HCT116 (cell line): ENCODE data around the gene LRRC4C. TPM values are rescaled to one million over a fixed set of nuclear protein-coding genes. Genes with fewer than 3 reads are reported as not detected.

Experiments used
- ATAC-seq: fragments of 200-7000 bp; cut with Tn5 transposase; 2 replicates; pipeline ENCODE4 v1.9.1; 2020; ENCODE audit warnings: mild to moderate bottlenecking, moderate library complexity
- BruUV-seq: library from RNA; stranded (reverse); fragments of 400-500 nt; replicated peaks from 2 replicates; lab custom pipeline; 2021; lab: Mats Ljungman, UMichigan
- CTCF ChIA-PET: fragments of 300-600 bp; sonication (Branson Sonifier 250); formaldehyde crosslinking; loops from one replicate; lab custom pipeline; 2021; ENCODE audit warnings: antibody characterized with exemption; lab: Charles Lee
- POLR2A ChIA-PET: fragments of 300-600, 350-600 bp; sonication (Branson Sonifier 250); formaldehyde crosslinking; loops from one replicate; lab custom pipeline; 2021; ENCODE audit warnings: antibody characterized with exemption; lab: Charles Lee
- RAD21 ChIA-PET, 2 experiments: fragments of 300-600 bp; sonication (Branson Sonifier 250); formaldehyde crosslinking; loops; one replicate each; lab custom pipeline; 2023; ENCODE audit warnings: low total read pairs in 2 of 2; ENCODE audit not compliant: uncharacterized antibody in 2 of 2, unreplicated experiment in 2 of 2, low non-redundant PET in 1 of 2; lab: Charles Lee
- DNase-seq: peaks from one replicate; pipeline ENCODE4 v3.0.0-alpha.2; 2010; ENCODE audit warnings: low read depth, low spot score
- H2AFZ ChIP-seq: fragments of 200-600 bp; shearing (Covaris generic), sonication (generic); 2 replicates; pipeline ENCODE4 v1.6.1; 2017; ENCODE audit warnings: low read depth, mixed run types, mixed read lengths, antibody characterized with exemption, low read length; ENCODE audit not compliant: poor library complexity, severe bottlenecking
- H3K27ac ChIP-seq: 2 replicates; pipeline ENCODE4 v1.5.1; 2012; ENCODE audit warnings: low read depth, low read length
- H3K27me3 ChIP-seq: fragments of 200-600 bp; sonication (generic); 2 replicates; pipeline ENCODE4 v1.6.1; 2016; ENCODE audit warnings: mixed run types, low read length, mixed read lengths; ENCODE audit not compliant: insufficient read depth
- H3K36me3 ChIP-seq, 2 experiments: fragments of 200-500 bp in 1 of 2; fragments of 200-600 bp in 1 of 2; sonication (Bioruptor generic) in 1 of 2; sonication (generic) in 1 of 2; 2 replicates each; pipeline versions ENCODE4 v1.5.1 to v1.6.1; 2014 to 2016; ENCODE audit warnings: low read length in 2 of 2, inconsistent platforms in 1 of 2, mixed read lengths in 1 of 2, mixed run types in 1 of 2; ENCODE audit not compliant: insufficient read depth in 2 of 2, control insufficient read depth in 1 of 2
- H3K4me1 ChIP-seq, 2 experiments: fragments of 200-600 bp in 1 of 2; sonication (generic) in 1 of 2; 2 replicates each; pipeline versions ENCODE4 v1.5.1 to v1.6.1; 2012 to 2017; ENCODE audit warnings: low read length in 2 of 2, inconsistent platforms in 1 of 2, mild to moderate bottlenecking in 1 of 2, mixed read lengths in 1 of 2, mixed run types in 1 of 2, moderate library complexity in 1 of 2; ENCODE audit not compliant: insufficient read depth in 2 of 2, control insufficient read depth in 1 of 2
- H3K4me2 ChIP-seq: fragments of 200-600 bp; sonication (generic); 2 replicates; pipeline ENCODE4 v1.6.1; 2017; ENCODE audit warnings: mixed run types, low read length, mixed read lengths
- H3K4me3 ChIP-seq, 2 experiments: fragments of 200-600 bp in 1 of 2; sonication (generic) in 1 of 2; replicated peaks in 1 of 2; 2 replicates each; pipeline ENCODE4 v1.5.1; 2011 to 2016; ENCODE audit warnings: low read length in 2 of 2, control low read depth in 1 of 2, low read depth in 1 of 2, mild to moderate bottlenecking in 1 of 2, mixed read lengths in 1 of 2, mixed run types in 1 of 2
- H3K79me2 ChIP-seq: fragments of 200-600 bp; sonication (generic); 2 replicates; pipeline ENCODE4 v1.6.1; 2017; ENCODE audit warnings: mild to moderate bottlenecking, mixed run types, low read length, moderate library complexity, mixed read lengths; ENCODE audit not compliant: insufficient read depth
- H3K9ac ChIP-seq: fragments of 200-600 bp; sonication (generic); 2 replicates; pipeline ENCODE4 v1.6.1; 2016; ENCODE audit warnings: low read length, mixed read lengths
- H3K9me2 ChIP-seq: fragments of 200-600 bp; sonication (generic), shearing (Covaris generic); 2 replicates; pipeline ENCODE4 v1.6.1; 2017; ENCODE audit warnings: mixed run types, mild to moderate bottlenecking, moderate library complexity; ENCODE audit not compliant: insufficient read depth
- H3K9me3 ChIP-seq, 2 experiments: fragments of 200-500 bp in 1 of 2; fragments of 200-600 bp in 1 of 2; sonication (Bioruptor generic) in 1 of 2; sonication (generic) in 1 of 2; 2 replicates each; pipeline ENCODE4 v1.6.1; 2014 to 2017; ENCODE audit warnings: low read length in 2 of 2, mixed read lengths in 2 of 2, inconsistent platforms in 1 of 2, low read depth in 1 of 2, mild to moderate bottlenecking in 1 of 2, mixed run types in 1 of 2, moderate library complexity in 1 of 2; ENCODE audit not compliant: control insufficient read depth in 1 of 2, insufficient read depth in 1 of 2
- H4K20me1 ChIP-seq: fragments of 200-600 bp; sonication (generic), shearing (Covaris generic); 2 replicates; pipeline ENCODE4 v1.6.1; 2017; ENCODE audit warnings: mixed run types, mild to moderate bottlenecking, moderate library complexity; ENCODE audit not compliant: insufficient read depth
- CEBPB ChIP-seq: IDR thresholded peaks from 2 replicates; pipeline ENCODE4 v1.6.1; 2012; ENCODE audit warnings: low read depth
- EGR1 ChIP-seq: IDR thresholded peaks from 2 replicates; pipeline ENCODE4 v1.6.1; 2012; ENCODE audit warnings: low read depth
- ELF1 ChIP-seq: IDR thresholded peaks from 2 replicates; pipeline ENCODE4 v1.6.1; 2012; ENCODE audit warnings: low read depth, borderline replicate concordance
- EZH2phosphoT487 ChIP-seq: fragments of 200-600 bp; IDR thresholded peaks from 2 replicates; pipeline ENCODE4 v1.6.1; 2018; ENCODE audit warnings: antibody characterized with exemption, borderline replicate concordance
- JUND ChIP-seq: IDR thresholded peaks from 2 replicates; pipeline ENCODE4 v1.6.1; 2012
- POLR2A ChIP-seq: IDR thresholded peaks from 2 replicates; pipeline ENCODE4 v1.7.0; 2011; ENCODE audit warnings: borderline replicate concordance; ENCODE audit not compliant: insufficient read depth, insufficient read length; ENCODE audit errors: extremely low read depth
- RAD21 ChIP-seq: IDR thresholded peaks from 2 replicates; pipeline ENCODE4 v1.6.1; 2012; ENCODE audit warnings: low read depth, mild to moderate bottlenecking
- SIN3A ChIP-seq: IDR thresholded peaks from 2 replicates; pipeline ENCODE4 v1.6.1; 2012; ENCODE audit warnings: low read depth
- SRF ChIP-seq: IDR thresholded peaks from 2 replicates; pipeline ENCODE4 v1.6.1; 2012; ENCODE audit warnings: low read depth
- TCF7L2 ChIP-seq: IDR thresholded peaks from 2 replicates; pipeline ENCODE4 v1.7.0; 2011; ENCODE audit warnings: borderline replicate concordance, inconsistent platforms; ENCODE audit not compliant: insufficient read depth, insufficient read length; ENCODE audit errors: extremely low read depth
- YY1 ChIP-seq: IDR thresholded peaks from 2 replicates; pipeline ENCODE4 v1.6.1; 2011; ENCODE audit warnings: low read length, low read depth, moderate library complexity, mild to moderate bottlenecking; ENCODE audit not compliant: insufficient replicate concordance; ENCODE audit errors: extremely low read depth
- ZFX ChIP-seq: fragments of 450-650 bp; IDR thresholded peaks from 2 replicates; pipeline ENCODE4 v1.6.1; 2017
- ZNF274 ChIP-seq: fragments of 200-500 bp; sonication (Bioruptor generic); IDR thresholded peaks from 2 replicates; pipeline ENCODE4 v1.6.1; 2014; ENCODE audit warnings: mild to moderate bottlenecking, low read depth, low read length, inconsistent platforms
- intact Hi-C: fragments of 100-400 bp; cut with micrococcal nuclease; formaldehyde crosslinking; loops from 2 replicates; pipeline ENCODE4 v1.10.0; 2022
- total RNA-seq: library from RNA; stranded (reverse); gene quantifications from one replicate; pipeline ENCODE4 v1.2.1, GENCODE V29; 2021; ENCODE audit not compliant: unreplicated experiment
- TF ChIP-seq, protein P1 (sequence below): IDR thresholded peaks from 2 replicates; pipeline ENCODE4 v1.6.1; 2012
- TF ChIP-seq, protein P2 (sequence below): IDR thresholded peaks from 2 replicates; pipeline ENCODE4 v1.6.1; 2012
- TF ChIP-seq, protein P3 (sequence below): IDR thresholded peaks from 2 replicates; pipeline ENCODE4 v1.6.1; 2011; ENCODE audit warnings: mild to moderate bottlenecking, low read length, moderate library complexity; ENCODE audit not compliant: insufficient replicate concordance; ENCODE audit errors: extremely low read depth

LRRC4C gene
- total RNA-seq, 1 experiment from 2014 or later = not detected

DNA sequence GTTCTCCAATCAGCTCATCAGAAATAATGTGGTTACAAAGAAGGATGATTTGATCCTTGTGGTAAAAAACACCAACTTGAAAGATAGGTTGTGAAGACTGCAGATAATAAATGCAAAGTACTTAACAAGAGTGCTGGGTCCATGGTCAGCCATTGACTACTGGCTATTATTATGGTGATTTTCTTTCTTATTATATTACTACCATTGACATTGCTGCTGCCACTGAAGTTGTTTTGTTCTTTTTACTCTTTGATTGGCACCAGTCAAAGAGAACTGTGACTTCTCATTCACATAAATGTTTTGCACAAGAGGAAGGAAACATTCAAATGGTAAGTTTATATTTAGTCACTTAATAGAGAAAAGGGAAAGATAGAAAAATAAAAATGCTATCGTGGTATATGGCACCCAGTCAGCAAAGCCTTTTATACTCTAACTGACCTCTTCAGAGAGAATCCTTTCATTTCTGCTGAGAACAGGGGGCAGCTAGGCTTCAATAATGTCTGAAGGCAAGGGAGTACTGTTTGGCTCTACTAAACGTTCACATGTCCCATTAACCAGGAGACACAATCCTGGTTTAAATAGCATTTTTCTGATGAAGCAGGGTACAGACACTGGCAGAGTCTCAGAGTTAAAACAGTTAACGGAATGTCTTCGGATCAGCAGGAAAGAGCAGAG lies 64.8 kb downstream of the LRRC4C start:
- Histone ChIP-seq H3K4me1 (no peaks in the 10 kb centered on the region), H2AFZ (no peak overlapping the region), H3K27ac (no peak overlapping the region), H3K36me3 (no peaks in the 10 kb centered on the region), H4K20me1 (no peaks in the 10 kb centered on the region; the same call in 1 of the 2 replicates), H3K9me2 (no peaks in the 10 kb centered on the region), H3K79me2 (no peaks in the 10 kb centered on the region), H3K4me2 (no peak overlapping the region), H3K4me3 (no peak overlapping the region), H3K9me3 (peaks cover 16 to 26% of the 10 kb centered on the region in 2 experiments; a peak in 2 of 4 replicates), H3K27me3 (no peaks in the 10 kb centered on the region), H3K9ac (no peak overlapping the region)
- BruUV-seq = no TSS peak
- POLR2A ChIA-PET = no interaction called here
- no peak for TF ChIP-seq ZNF274
- TF ChIP-seq CEBPB = no peak
- no peak for TF ChIP-seq EGR1
- no peak for TF ChIP-seq SRF
- no peak for TF ChIP-seq YY1
- no peak for TF ChIP-seq SIN3A
- TF ChIP-seq, protein P1, sequence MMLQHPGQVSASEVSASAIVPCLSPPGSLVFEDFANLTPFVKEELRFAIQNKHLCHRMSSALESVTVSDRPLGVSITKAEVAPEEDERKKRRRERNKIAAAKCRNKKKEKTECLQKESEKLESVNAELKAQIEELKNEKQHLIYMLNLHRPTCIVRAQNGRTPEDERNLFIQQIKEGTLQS = no peak
- TF ChIP-seq, protein P2, sequence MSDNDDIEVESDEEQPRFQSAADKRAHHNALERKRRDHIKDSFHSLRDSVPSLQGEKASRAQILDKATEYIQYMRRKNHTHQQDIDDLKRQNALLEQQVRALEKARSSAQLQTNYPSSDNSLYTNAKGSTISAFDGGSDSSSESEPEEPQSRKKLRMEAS = no peak
- DNase-seq (no peak), ATAC-seq (no peak)
- CTCF ChIA-PET = no interaction called here
- intact Hi-C loops = no loop called here
- RAD21 ChIA-PET = no interaction called here

DNA sequence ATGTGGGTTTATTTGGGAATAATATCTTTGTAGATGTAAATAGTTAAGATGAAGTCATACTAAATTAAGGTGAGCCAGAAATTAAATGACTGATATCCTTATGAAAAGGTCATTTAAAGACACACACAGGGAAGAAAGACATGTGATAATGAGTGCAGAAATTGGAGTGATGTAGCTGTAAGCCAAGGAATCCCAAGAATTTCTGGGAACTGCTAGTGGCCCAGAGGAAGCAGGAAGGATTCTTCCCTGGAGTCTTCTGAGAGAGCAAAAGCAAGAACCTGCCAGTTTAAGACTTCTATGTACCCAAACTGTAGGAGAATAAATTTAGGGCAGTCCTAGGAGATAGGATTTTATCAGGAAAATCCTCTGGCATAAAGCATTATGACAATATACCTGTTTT lies 66.9 kb downstream of the LRRC4C start:
- intact Hi-C loops = no loop called here
- Histone ChIP-seq H2AFZ (no peak overlapping the region), H3K4me1 (no peaks in the 10 kb centered on the region), H3K9ac (no peak overlapping the region), H3K4me2 (no peak overlapping the region), H3K27ac (no peak overlapping the region), H3K9me2 (no peaks in the 10 kb centered on the region), H4K20me1 (no peaks in the 10 kb centered on the region; the same call in 1 of the 2 replicates), H3K79me2 (no peaks in the 10 kb centered on the region), H3K4me3 (no peak overlapping the region), H3K36me3 (no peaks in the 10 kb centered on the region), H3K27me3 (no peaks in the 10 kb centered on the region), H3K9me3 (peaks cover 16 to 26% of the 10 kb centered on the region in 2 experiments; a peak in 2 of 4 replicates)
- RAD21 ChIA-PET = no interaction called here
- DNase-seq = no peak
- CTCF ChIA-PET = no interaction called here
- no peak for ATAC-seq
- POLR2A ChIA-PET = no interaction called here
- no TSS peak for BruUV-seq
- no peak for TF ChIP-seq ZNF274
- TF ChIP-seq, protein P1 = no peak
- no peak for TF ChIP-seq JUND
- TF ChIP-seq, protein P3, sequence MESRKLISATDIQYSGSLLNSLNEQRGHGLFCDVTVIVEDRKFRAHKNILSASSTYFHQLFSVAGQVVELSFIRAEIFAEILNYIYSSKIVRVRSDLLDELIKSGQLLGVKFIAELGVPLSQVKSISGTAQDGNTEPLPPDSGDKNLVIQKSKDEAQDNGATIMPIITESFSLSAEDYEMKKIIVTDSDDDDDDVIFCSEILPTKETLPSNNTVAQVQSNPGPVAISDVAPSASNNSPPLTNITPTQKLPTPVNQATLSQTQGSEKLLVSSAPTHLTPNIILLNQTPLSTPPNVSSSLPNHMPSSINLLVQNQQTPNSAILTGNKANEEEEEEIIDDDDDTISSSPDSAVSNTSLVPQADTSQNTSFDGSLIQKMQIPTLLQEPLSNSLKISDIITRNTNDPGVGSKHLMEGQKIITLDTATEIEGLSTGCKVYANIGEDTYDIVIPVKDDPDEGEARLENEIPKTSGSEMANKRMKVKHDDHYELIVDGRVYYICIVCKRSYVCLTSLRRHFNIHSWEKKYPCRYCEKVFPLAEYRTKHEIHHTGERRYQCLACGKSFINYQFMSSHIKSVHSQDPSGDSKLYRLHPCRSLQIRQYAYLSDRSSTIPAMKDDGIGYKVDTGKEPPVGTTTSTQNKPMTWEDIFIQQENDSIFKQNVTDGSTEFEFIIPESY = no peak
- no peak for TF ChIP-seq ZFX
- no peak for TF ChIP-seq EZH2phosphoT487
- no peak for TF ChIP-seq RAD21
- no peak for TF ChIP-seq SIN3A
- TF ChIP-seq EGR1 = no peak
- no peak for TF ChIP-seq YY1
- TF ChIP-seq TCF7L2 = no peak
- no peak for TF ChIP-seq ELF1
- TF ChIP-seq POLR2A = no peak
- TF ChIP-seq, protein P2 = no peak
